SK-N-SH (cell line): ENCODE measurements around the gene BOLA3. TPM values are rescaled to one million over a fixed set of nuclear protein-coding genes. Genes with fewer than 3 reads are reported as not detected.
A peak's percentile ranks its signal among the peaks of the same experiment; 100 is the strongest.

Experiments
- CTCF ChIA-PET: fragments of 300-600, 350-600 bp; formaldehyde crosslinking; extraction: SDS; loops from one replicate; lab custom pipeline; 2021; lab: Yijun Ruan, JAX
- POLR2A ChIA-PET: fragments of 350-600 bp; sonication (Branson Sonifier 250); formaldehyde crosslinking; extraction: SDS; loops from one replicate; lab custom pipeline; 2020; ENCODE audit warnings: antibody characterized with exemption, inconsistent platforms; lab: Yijun Ruan, JAX
- DNase-seq: peaks from one replicate; pipeline ENCODE4 v3.0.0; 2012
- H2AFZ ChIP-seq: fragments of 200-600 bp; sonication (generic); 2 replicates; pipeline ENCODE4 v1.8.1; 2016; ENCODE audit warnings: antibody characterized with exemption, mild to moderate bottlenecking, low read depth
- H3F3A ChIP-seq: fragments of 200-600 bp; sonication (generic); replicated peaks from 2 replicates; pipeline ENCODE3; 2016; ENCODE audit warnings: antibody characterized with exemption, mild to moderate bottlenecking; ENCODE audit not compliant: insufficient read depth
- H3K27ac ChIP-seq, 2 experiments: fragments of 200-500 bp in 1 of 2; fragments of 200-600 bp in 1 of 2; sonication (Bioruptor generic) in 1 of 2; sonication (generic), shearing (Covaris generic) in 1 of 2; 2 replicates each; pipeline versions ENCODE4 v1.5.1 to v1.6.1; 2014 to 2016; ENCODE audit warnings: low read depth in 2 of 2, inconsistent platforms in 1 of 2, low read length in 1 of 2, mild to moderate bottlenecking in 1 of 2, mixed read lengths in 1 of 2
- H3K27me3 ChIP-seq: fragments of 200-600 bp; sonication (generic), shearing (Covaris generic); 2 replicates; pipeline ENCODE4 v1.6.1; 2016; ENCODE audit warnings: mixed run types; ENCODE audit not compliant: insufficient read depth
- H3K36me3 ChIP-seq, 2 experiments: fragments of 200-500 bp in 1 of 2; fragments of 200-600 bp in 1 of 2; sonication (Bioruptor generic) in 1 of 2; sonication (generic) in 1 of 2; replicated peaks in 1 of 2; 2 replicates each; pipeline versions ENCODE3 to v1.5.1; 2014 to 2016; ENCODE audit warnings: low read length in 1 of 2, mild to moderate bottlenecking in 1 of 2; ENCODE audit not compliant: insufficient read depth in 2 of 2, control insufficient read depth in 1 of 2
- H3K4me1 ChIP-seq, 2 experiments: fragments of 200-500 bp in 1 of 2; fragments of 200-600 bp in 1 of 2; sonication (Bioruptor generic) in 1 of 2; sonication (generic), shearing (Covaris generic) in 1 of 2; 2 replicates each; pipeline versions ENCODE4 v1.5.1 to v1.6.1; 2014 to 2016; ENCODE audit warnings: low read depth in 1 of 2, low read length in 1 of 2, mixed run types in 1 of 2; ENCODE audit not compliant: insufficient read depth in 2 of 2, control insufficient read depth in 1 of 2
- H3K4me2 ChIP-seq: fragments of 200-600 bp; sonication (generic), shearing (Covaris generic); 2 replicates; pipeline ENCODE4 v1.6.1; 2017; ENCODE audit warnings: mixed run types
- H3K4me3 ChIP-seq, 2 experiments: fragments of 200-500 bp in 1 of 2; fragments of 200-600 bp in 1 of 2; sonication (Bioruptor generic) in 1 of 2; sonication (generic), shearing (Covaris generic) in 1 of 2; 2 replicates each; pipeline versions ENCODE4 v1.5.1 to v1.8.1; 2014 to 2016; ENCODE audit warnings: low read depth in 2 of 2, inconsistent platforms in 1 of 2, low read length in 1 of 2, mild to moderate bottlenecking in 1 of 2, mixed read lengths in 1 of 2, moderate library complexity in 1 of 2
- H3K79me2 ChIP-seq: fragments of 200-600 bp; sonication (generic); 2 replicates; pipeline ENCODE4 v1.8.1; 2017; ENCODE audit warnings: mild to moderate bottlenecking; ENCODE audit not compliant: insufficient read depth
- H3K9ac ChIP-seq: fragments of 200-600 bp; sonication (generic); 2 replicates; pipeline ENCODE4 v1.6.1; 2017; ENCODE audit warnings: mixed run types
- H3K9me2 ChIP-seq: fragments of 200-600 bp; sonication (generic); 2 replicates; pipeline ENCODE4 v1.6.1; 2017; ENCODE audit warnings: mixed run types
- H3K9me3 ChIP-seq: fragments of 200-600 bp; sonication (generic); 2 replicates; pipeline ENCODE4 v1.6.1; 2017; ENCODE audit warnings: mixed run types, mild to moderate bottlenecking, moderate library complexity
- H4K20me1 ChIP-seq: fragments of 200-600 bp; sonication (generic); 2 replicates; pipeline ENCODE4 v1.6.1; 2017; ENCODE audit warnings: mild to moderate bottlenecking, mixed run types; ENCODE audit not compliant: insufficient read depth
- EZH2phosphoT487 ChIP-seq: fragments of 200-600 bp; sonication (generic); IDR thresholded peaks from 2 replicates; pipeline ENCODE4 v1.6.1; 2017; ENCODE audit warnings: low read depth, mixed run types, mild to moderate bottlenecking, antibody characterized with exemption, moderate library complexity, borderline replicate concordance
- FOSL2 ChIP-seq: IDR thresholded peaks from 2 replicates; pipeline ENCODE4 v1.4.0; 2012; ENCODE audit warnings: low read depth, mild to moderate bottlenecking, moderate library complexity, borderline replicate concordance
- FOXM1 ChIP-seq: IDR thresholded peaks from 2 replicates; pipeline ENCODE4 v1.4.0; 2012; ENCODE audit warnings: low read depth, mild to moderate bottlenecking
- GABPA ChIP-seq: IDR thresholded peaks from 2 replicates; pipeline ENCODE4 v1.4.0; 2012; ENCODE audit warnings: low read depth, mild to moderate bottlenecking
- IRF3 ChIP-seq: fragments of 150-350 bp; IDR thresholded peaks from 2 replicates; pipeline ENCODE4 v1.6.1; 2016; ENCODE audit warnings: mild to moderate bottlenecking, low read depth, low read length
- MEF2A ChIP-seq: IDR thresholded peaks from 2 replicates; pipeline ENCODE4 v1.4.0; 2012; ENCODE audit warnings: low read depth, borderline replicate concordance
- MXI1 ChIP-seq: IDR thresholded peaks from 2 replicates; pipeline ENCODE4 v1.6.1; 2012; ENCODE audit warnings: mild to moderate bottlenecking, low read depth, low read length, improper control_type of control experiment
- NFIC ChIP-seq: IDR thresholded peaks from 2 replicates; pipeline ENCODE4 v1.4.0; 2012; ENCODE audit warnings: borderline replicate concordance
- RAD21 ChIP-seq: IDR thresholded peaks from 2 replicates; pipeline ENCODE4 v1.6.1; 2012; ENCODE audit warnings: mild to moderate bottlenecking, low read length
- RCOR1 ChIP-seq: fragments of 150-350 bp; IDR thresholded peaks from 2 replicates; pipeline ENCODE4 v1.6.1; 2017; ENCODE audit warnings: antibody characterized with exemption, low read length
- RXRA ChIP-seq: IDR thresholded peaks from 2 replicates; pipeline ENCODE4 v1.4.0; 2012; ENCODE audit warnings: low read depth, mild to moderate bottlenecking, borderline replicate concordance
- SMC3 ChIP-seq: IDR thresholded peaks from 2 replicates; pipeline ENCODE4 v1.6.1; 2012; ENCODE audit warnings: low read depth, low read length, improper control_type of control experiment
- TAF1 ChIP-seq: IDR thresholded peaks from 2 replicates; pipeline ENCODE4 v1.6.1; 2012; ENCODE audit warnings: low read depth, mild to moderate bottlenecking, low read length, moderate library complexity, borderline replicate concordance
- TEAD4 ChIP-seq: IDR thresholded peaks from 2 replicates; pipeline ENCODE4 v1.4.0; 2012; ENCODE audit warnings: mild to moderate bottlenecking, borderline replicate concordance; ENCODE audit not compliant: insufficient read depth
- USF2 ChIP-seq: fragments of 150-350 bp; IDR thresholded peaks from 2 replicates; pipeline ENCODE4 v1.6.1; 2017; ENCODE audit warnings: antibody characterized with exemption, low read length, low read depth, borderline replicate concordance
- ZBTB33 ChIP-seq: IDR thresholded peaks from 2 replicates; pipeline ENCODE4 v1.4.0; 2012; ENCODE audit warnings: low read depth, borderline replicate concordance
- polyA plus RNA-seq, 3 experiments: library from polyadenylated mRNA; depleted of rRNA; stranded (reverse); fragments of >200 nt; gene quantifications; 2 replicates each; pipeline ENCODE4 v1.2.3, GENCODE V29; 2012
- TF ChIP-seq, protein P1 (sequence below): IDR thresholded peaks from 2 replicates; pipeline ENCODE4 v1.4.0; 2012; ENCODE audit warnings: low read depth
- TF ChIP-seq, protein P2 (sequence below): IDR thresholded peaks from 2 replicates; pipeline ENCODE4 v1.4.0; 2012; ENCODE audit warnings: low read depth, borderline replicate concordance

The BOLA3 gene
- polyA plus RNA-seq, 1 of the 3 experiments (the other 2 are of a cell fraction), result 90.1 TPM

DNA sequence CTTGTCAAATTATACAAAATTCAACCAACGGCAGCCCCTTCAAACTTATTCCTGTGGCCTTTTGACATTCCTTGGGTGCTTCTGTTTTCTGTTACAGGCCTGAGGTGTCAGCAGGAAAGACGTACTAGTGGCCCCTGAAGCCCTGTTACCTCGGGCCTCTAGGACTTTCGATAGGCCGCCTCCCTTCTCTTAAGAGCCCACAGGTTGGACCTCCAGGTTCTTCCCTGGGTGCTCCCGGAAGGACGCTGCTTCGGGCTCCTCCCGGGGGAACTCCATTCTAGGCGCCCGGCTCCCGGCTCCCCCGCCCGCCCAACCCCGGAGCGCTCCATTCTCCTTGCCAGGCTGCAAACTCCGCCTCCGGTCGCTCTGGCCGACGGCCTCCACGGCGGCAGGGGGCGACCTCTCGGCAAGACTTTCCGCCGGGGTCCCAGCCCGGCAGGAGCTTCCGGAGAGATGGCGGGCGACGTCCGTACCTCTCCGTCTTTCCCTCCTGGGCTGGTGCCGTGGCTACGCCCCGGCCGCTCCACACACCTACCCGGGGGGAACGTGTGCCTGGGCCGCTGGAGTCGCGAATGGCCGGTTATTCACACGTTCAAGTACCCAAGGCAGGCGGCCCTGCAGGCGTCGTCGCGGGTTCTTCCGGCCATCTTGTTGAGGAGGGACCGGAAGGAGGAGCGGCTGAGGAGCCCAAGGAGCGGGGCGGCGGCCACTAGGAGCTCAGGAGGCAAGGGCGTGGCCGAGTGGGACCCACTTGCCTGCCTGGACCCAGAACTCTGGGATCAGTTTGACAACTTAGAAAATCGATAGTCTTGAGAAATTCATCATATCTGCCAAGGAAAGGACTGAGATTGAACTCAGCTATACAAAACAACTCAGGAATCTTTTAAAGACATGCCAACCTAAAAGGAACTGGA, 27.5 kb downstream of the BOLA3 start (continued):
- TF ChIP-seq USF2, result no peak
- no peak for TF ChIP-seq RAD21
- no peak for TF ChIP-seq ZBTB33
- no peak for TF ChIP-seq FOSL2
- no peak; the same call in 1 of the 2 replicates for TF ChIP-seq NFIC
- TF ChIP-seq, protein P1, sequence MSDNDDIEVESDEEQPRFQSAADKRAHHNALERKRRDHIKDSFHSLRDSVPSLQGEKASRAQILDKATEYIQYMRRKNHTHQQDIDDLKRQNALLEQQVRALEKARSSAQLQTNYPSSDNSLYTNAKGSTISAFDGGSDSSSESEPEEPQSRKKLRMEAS, result peak; percentile 87
- TF ChIP-seq MEF2A, result no peak
- 0 out of 2 replicates have a peak, but pooled peaks have one; percentile 12 for TF ChIP-seq SMC3
- no peak; the same call in 1 of the 2 replicates for TF ChIP-seq MXI1
- peak; percentile 89 for TF ChIP-seq TAF1

DNA sequence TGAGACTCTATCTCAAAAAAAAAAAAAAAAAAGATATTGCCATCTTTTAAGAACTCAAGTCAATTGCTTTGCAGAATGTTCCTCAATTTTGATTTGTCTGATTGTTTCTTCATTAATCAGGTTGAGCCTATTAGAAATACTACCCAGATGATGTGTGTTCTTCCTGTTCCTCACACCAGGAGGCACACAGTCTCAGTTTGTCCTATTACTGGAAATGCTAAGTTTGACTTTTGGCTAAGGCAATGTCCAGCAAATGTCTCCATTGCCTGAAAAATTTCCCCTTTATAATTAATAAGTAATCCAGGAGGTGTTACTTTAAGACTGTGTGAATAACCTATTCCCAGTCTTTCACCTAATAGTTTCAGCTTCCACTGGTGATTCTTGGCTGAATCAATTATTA, 28.4 kb downstream of the BOLA3 start:
- peak overlapping the region in 1 of 2 experiments; percentile 74; a peak in 1 of 4 replicates for H3K4me3 ChIP-seq
- H3K36me3 ChIP-seq, result no peaks in the 10 kb centered on the region
- ChIA-PET POLR2A (interaction anchor here (1.5 to 2.1 kb wide), 2 partner anchors 59 to 295 kb away, joined by 6 to 9 read pairs; partner anchors contain the start of gene MOB1A), CTCF (interaction anchor here (0.6 to 2.7 kb wide), 7 partner anchors 12 to 202 kb away, joined by 3 to 13 read pairs (median 3); no protein-coding TSS in a partner anchor)
- H3K27me3 ChIP-seq, result no peaks in the 10 kb centered on the region
- H3F3A ChIP-seq, result peaks cover 12% of the 10 kb centered on the region
- H3K9me2 ChIP-seq, result no peaks in the 10 kb centered on the region
- peak overlapping the region; percentile 83; the same call in 1 of the 2 replicates for H3K4me2 ChIP-seq
- H3K9me3 ChIP-seq, result no peaks in the 10 kb centered on the region
- no peaks in the 10 kb centered on the region for H4K20me1 ChIP-seq
- no peak overlapping the region for H3K9ac ChIP-seq
- H2AFZ ChIP-seq, result peak overlapping the region; percentile 99
- DNase-seq, result no peak
- no peaks in the 10 kb centered on the region; a peak in 1 of 4 replicates for H3K4me1 ChIP-seq
- H3K27ac ChIP-seq, result no peak overlapping the region
- H3K79me2 ChIP-seq, result no peaks in the 10 kb centered on the region
- no peak for TF ChIP-seq RXRA
- no peak for TF ChIP-seq FOSL2
- TF ChIP-seq ZBTB33, result no peak
- TF ChIP-seq SMC3, result peak; percentile 20; the same call in 1 of the 2 replicates
- TF ChIP-seq RAD21, result 0 out of 2 replicates have a peak, but pooled peaks have one; percentile 3
- no peak for TF ChIP-seq GABPA
- no peak for TF ChIP-seq MXI1
- TF ChIP-seq, protein P1, result no peak
- TF ChIP-seq, protein P2, sequence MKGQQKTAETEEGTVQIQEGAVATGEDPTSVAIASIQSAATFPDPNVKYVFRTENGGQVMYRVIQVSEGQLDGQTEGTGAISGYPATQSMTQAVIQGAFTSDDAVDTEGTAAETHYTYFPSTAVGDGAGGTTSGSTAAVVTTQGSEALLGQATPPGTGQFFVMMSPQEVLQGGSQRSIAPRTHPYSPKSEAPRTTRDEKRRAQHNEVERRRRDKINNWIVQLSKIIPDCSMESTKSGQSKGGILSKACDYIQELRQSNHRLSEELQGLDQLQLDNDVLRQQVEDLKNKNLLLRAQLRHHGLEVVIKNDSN, result no peak
- no peak for TF ChIP-seq IRF3
- no peak for TF ChIP-seq EZH2phosphoT487
- no peak for TF ChIP-seq FOXM1
- TF ChIP-seq TEAD4, result no peak
- TF ChIP-seq RCOR1, result no peak
